Testis (tissue), 2 donors: ENCODE data around the gene RMDN2.
"Not testable (repeated sequence)": the region's sequence is repeated elsewhere in the genome, so short reads cannot be mapped to it uniquely, and the experiment has no call there.

Experiments
- POLR2A ChIP-seq: fragments of 450-650 bp; IDR thresholded peaks from one replicate; pipeline ENCODE4 v1.6.1; 2017; ENCODE audit warnings: antibody characterized with exemption, mild to moderate bottlenecking, moderate library complexity
- TF ChIP-seq, protein P1 (sequence below), 3 experiments: fragments of 450-650 bp in 2 of 3; fragments of 200-600 bp in 1 of 3; sonication (generic) in 1 of 3; IDR thresholded peaks; one replicate each; pipeline ENCODE4 v1.5.1; 2016 to 2019; ENCODE audit warnings: antibody characterized with exemption in 3 of 3, mild to moderate bottlenecking in 2 of 3, moderate library complexity in 1 of 3

GRCh38 chr2:37963901-37964300, 38.8 kb downstream of the RMDN2 start:
- not testable (repeated sequence) for TF ChIP-seq POLR2A
- TF ChIP-seq, protein P1, sequence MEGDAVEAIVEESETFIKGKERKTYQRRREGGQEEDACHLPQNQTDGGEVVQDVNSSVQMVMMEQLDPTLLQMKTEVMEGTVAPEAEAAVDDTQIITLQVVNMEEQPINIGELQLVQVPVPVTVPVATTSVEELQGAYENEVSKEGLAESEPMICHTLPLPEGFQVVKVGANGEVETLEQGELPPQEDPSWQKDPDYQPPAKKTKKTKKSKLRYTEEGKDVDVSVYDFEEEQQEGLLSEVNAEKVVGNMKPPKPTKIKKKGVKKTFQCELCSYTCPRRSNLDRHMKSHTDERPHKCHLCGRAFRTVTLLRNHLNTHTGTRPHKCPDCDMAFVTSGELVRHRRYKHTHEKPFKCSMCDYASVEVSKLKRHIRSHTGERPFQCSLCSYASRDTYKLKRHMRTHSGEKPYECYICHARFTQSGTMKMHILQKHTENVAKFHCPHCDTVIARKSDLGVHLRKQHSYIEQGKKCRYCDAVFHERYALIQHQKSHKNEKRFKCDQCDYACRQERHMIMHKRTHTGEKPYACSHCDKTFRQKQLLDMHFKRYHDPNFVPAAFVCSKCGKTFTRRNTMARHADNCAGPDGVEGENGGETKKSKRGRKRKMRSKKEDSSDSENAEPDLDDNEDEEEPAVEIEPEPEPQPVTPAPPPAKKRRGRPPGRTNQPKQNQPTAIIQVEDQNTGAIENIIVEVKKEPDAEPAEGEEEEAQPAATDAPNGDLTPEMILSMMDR (IDR thresholded peaks at IDR 0.05) = not testable (repeated sequence)
